Testis (tissue), 3 donors: ENCODE measurements around the gene USP19. TPM values are rescaled to one million over a fixed set of nuclear protein-coding genes. Genes with fewer than 3 reads are reported as not detected.

Experiments
- DNase-seq: peaks from one replicate; pipeline ENCODE4 v3.0.0-alpha.2; 2019
- H3K27ac ChIP-seq, 2 donors: fragments of 200-600 bp; sonication (generic); one replicate each; pipeline ENCODE4 v1.5.1; 2019
- H3K27me3 ChIP-seq: fragments of 200-600 bp; sonication (generic); one replicate; pipeline ENCODE4 v1.5.1; 2019
- H3K36me3 ChIP-seq: fragments of 200-600 bp; sonication (generic); one replicate; pipeline ENCODE4 v1.5.1; 2017; ENCODE audit warnings: low read depth; ENCODE audit errors: missing control alignments
- H3K4me1 ChIP-seq: fragments of 200-600 bp; sonication (generic); one replicate; pipeline ENCODE4 v1.5.1; 2019
- H3K4me3 ChIP-seq, 2 donors: fragments of 200-600 bp; sonication (generic); one replicate each; pipeline ENCODE4 v1.5.1; 2017 to 2019
- H3K9me3 ChIP-seq: fragments of 200-600 bp; sonication (generic); one replicate; pipeline ENCODE4 v1.5.1; 2017
- POLR2A ChIP-seq: fragments of 450-650 bp; IDR thresholded peaks from one replicate; pipeline ENCODE4 v1.6.1; 2017; ENCODE audit warnings: antibody characterized with exemption, mild to moderate bottlenecking, moderate library complexity
- WGBS, 2 donors: methylation state at CpG; one replicate each; pipeline ENCODE4 v1.1.5; 2018; 5-methylcytosine and 5-hydroxymethylcytosine counted together
- intact Hi-C: fragments of 100-400 bp; cut with DNase I; formaldehyde crosslinking; loops from one replicate; pipeline ENCODE4 v1.15.1; 2023; ENCODE audit warnings: low total_unique reads
- polyA plus RNA-seq: library from polyadenylated mRNA; stranded (reverse); fragments of 350-450 nt; fragmentation: Illumina TruSeq; extraction: RNeasy Lipid Tissue Mini Kit (QIAGEN cat#74804); gene quantifications from one replicate; pipeline ENCODE4 v1.2.3, GENCODE V29; 2014; ENCODE audit warnings: low read depth, low replicate concordance; ENCODE audit not compliant: insufficient read depth
- total RNA-seq, 2 donors: library from RNA; depleted of rRNA; stranded (reverse); fragments of >200 nt; gene quantifications; one replicate each; pipeline ENCODE4 v1.2.3, GENCODE V29; 2016
- TF ChIP-seq, protein P1 (sequence below), 3 experiments: fragments of 450-650 bp in 2 of 3; fragments of 200-600 bp in 1 of 3; sonication (generic) in 1 of 3; IDR thresholded peaks; one replicate each; pipeline ENCODE4 v1.5.1; 2016 to 2019; ENCODE audit warnings: antibody characterized with exemption in 3 of 3, mild to moderate bottlenecking in 2 of 3, moderate library complexity in 1 of 3

The USP19 gene
- total and polyA plus RNA-seq, 3 donors from 2014 or later, result 77.2 to 102 (median 82.7) TPM

DNA sequence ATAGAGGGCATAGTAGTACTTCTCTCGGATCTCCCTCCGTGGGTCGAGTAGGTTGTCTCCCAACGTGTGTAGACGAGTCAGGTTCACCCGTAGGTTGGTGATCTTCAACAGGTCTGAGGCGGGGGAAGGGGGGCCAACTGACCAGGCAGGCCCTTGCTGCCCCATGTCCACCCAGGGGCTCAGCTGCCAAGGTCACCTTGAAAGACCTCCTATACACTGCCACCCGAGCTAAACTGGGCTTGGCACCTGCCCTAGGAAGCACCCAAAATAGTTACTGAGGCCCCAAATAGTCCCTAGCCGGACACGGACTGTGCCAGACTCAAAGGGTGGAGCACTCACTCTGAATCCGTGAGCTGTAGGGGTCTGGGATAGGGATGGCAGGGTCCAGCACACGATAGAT lies 10.4 kb upstream of the USP19 start:
- intact Hi-C loops, result no loop called here
- WGBS, 2 donors, result 75% methylated on average over 12 of the region's 12 CpGs; no CpG with 5 or more reads in 1 of the 2 donors
- no peak overlapping the region for H3K4me3 ChIP-seq

DNA sequence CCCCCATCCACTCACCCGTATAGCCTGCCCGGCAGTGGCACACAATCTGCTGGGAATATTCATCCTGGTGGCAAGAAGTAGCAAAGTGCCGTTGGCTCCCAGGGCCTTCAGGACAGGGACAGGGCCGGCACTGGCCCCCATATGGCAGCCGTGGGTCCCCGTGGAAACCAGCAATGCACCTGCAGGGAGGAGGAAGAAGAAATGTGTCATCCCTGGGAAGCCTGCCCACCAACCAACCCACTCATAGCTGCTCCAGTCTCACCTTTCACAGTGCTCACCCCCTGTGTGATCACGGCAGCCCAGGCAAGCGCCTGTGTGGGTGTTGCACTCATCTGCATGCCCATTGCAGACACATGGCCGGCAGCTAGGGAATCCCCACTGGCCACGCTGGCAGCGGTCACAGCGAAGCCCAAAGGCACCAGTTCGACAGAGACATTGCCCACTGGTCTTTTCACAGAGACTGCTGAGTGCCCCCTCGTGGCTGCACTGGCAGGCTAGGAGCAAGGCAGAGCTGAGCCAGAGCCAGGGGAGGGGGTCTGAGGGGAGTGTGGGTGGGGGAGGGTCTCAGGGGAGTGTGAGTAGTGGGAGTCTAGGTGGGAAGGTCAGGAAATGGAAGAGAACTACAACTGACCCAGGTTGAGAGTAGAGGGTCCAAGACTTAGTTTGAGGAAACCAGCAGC lies 4.5 kb upstream of the USP19 start:
- Histone ChIP-seq H3K36me3 (no peaks in the 10 kb centered on the region), H3K27ac (no peak overlapping the region), H3K4me1 (peaks cover 4% of the 10 kb centered on the region), H3K9me3 (no peaks in the 10 kb centered on the region), H3K4me3 (no peak overlapping the region), H3K27me3 (no peaks in the 10 kb centered on the region)
- intact Hi-C loops, result no loop called here
- no peak for TF ChIP-seq POLR2A
- TF ChIP-seq, protein P1, sequence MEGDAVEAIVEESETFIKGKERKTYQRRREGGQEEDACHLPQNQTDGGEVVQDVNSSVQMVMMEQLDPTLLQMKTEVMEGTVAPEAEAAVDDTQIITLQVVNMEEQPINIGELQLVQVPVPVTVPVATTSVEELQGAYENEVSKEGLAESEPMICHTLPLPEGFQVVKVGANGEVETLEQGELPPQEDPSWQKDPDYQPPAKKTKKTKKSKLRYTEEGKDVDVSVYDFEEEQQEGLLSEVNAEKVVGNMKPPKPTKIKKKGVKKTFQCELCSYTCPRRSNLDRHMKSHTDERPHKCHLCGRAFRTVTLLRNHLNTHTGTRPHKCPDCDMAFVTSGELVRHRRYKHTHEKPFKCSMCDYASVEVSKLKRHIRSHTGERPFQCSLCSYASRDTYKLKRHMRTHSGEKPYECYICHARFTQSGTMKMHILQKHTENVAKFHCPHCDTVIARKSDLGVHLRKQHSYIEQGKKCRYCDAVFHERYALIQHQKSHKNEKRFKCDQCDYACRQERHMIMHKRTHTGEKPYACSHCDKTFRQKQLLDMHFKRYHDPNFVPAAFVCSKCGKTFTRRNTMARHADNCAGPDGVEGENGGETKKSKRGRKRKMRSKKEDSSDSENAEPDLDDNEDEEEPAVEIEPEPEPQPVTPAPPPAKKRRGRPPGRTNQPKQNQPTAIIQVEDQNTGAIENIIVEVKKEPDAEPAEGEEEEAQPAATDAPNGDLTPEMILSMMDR (IDR thresholded peaks at IDR 0.05), result no peak
- 80 to 85% methylated on average over 8 to 14 of the region's 14 CpGs for WGBS, 2 donors
- DNase-seq, result no peak

More for the DNA sequence above, 10.4 kb upstream of the USP19 start:
- no peaks in the 10 kb centered on the region for H3K36me3 ChIP-seq
- DNase-seq, result no peak
- H3K4me1 ChIP-seq, result peaks cover 30% of the 10 kb centered on the region
- TF ChIP-seq, protein P1 (IDR thresholded peaks at IDR 0.05), result no peak
- TF ChIP-seq POLR2A, result no peak
- H3K9me3 ChIP-seq, result no peaks in the 10 kb centered on the region
- no peak overlapping the region for H3K27ac ChIP-seq
- H3K27me3 ChIP-seq, result no peaks in the 10 kb centered on the region

DNA sequence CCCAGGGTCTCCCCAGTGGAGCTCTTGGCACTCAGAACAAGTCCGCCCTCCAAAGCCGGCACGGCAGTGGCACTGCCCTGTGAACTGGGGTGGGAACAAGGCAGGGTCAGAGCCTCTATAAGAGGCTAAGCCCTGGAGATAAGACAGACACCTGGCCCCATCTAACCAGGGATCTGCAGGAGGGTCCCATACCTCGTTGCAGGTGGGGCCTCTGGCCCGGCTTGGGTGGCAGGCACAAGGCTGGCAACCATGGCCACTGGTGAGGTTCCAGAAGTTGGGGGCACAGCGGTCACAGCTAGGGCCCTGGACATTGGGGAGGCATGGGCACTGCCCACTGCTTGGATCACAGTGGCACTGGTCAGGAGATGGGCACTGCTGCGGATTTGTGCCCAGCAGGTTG lies 3.6 kb upstream of the USP19 start:
- intact Hi-C loops, result no loop called here
- H3K27me3 ChIP-seq, result no peaks in the 10 kb centered on the region
- TF ChIP-seq POLR2A, result no peak
- TF ChIP-seq, protein P1 (IDR thresholded peaks at IDR 0.05), result no peak
- H3K4me3 ChIP-seq, result no peak overlapping the region
- H3K4me1 ChIP-seq, result peaks cover 12% of the 10 kb centered on the region
- no peaks in the 10 kb centered on the region for H3K9me3 ChIP-seq
- no peak overlapping the region for H3K27ac ChIP-seq
- 89 to 92% methylated on average over 5 to 7 of the region's 7 CpGs for WGBS, 2 donors
- DNase-seq, result no peak
- no peaks in the 10 kb centered on the region for H3K36me3 ChIP-seq

DNA sequence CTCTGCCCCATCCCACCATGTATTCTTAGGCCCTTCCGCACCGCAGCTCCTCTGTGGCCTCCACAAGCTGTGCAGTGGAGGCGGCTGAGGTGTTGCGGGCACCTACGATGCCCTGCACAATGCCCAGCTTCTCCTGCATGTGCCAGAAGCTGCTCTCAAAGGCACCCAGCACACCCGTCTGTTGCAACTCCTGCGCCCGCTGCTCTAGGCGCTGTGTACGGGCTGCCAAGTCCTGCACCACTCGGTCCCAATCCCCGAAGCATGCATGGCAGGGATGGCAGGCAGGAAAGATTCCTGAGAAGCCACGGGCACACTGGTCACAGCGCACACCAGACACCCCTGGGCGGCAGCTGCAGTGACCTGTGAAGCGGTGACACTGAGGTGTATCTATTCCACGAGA lies 3.1 kb upstream of the USP19 start:
- intact Hi-C loops, result no loop called here
- TF ChIP-seq, protein P1 (IDR thresholded peaks at IDR 0.05), result no peak
- no peak for TF ChIP-seq POLR2A
- Histone ChIP-seq H3K36me3 (no peaks in the 10 kb centered on the region), H3K27ac (no peak overlapping the region), H3K4me3 (no peak overlapping the region), H3K4me1 (peaks cover 17% of the 10 kb centered on the region), H3K27me3 (no peaks in the 10 kb centered on the region), H3K9me3 (no peaks in the 10 kb centered on the region)
- WGBS, 2 donors, result 87 to 93% methylated on average over 14 to 17 of the region's 17 CpGs
- DNase-seq, result no peak
